Measurements from ENCODE around the gene CDH18.

GRCh38 chr5:19534751-19535150 lies 453.2 kb downstream of the CDH18 start:
- no peak for TF ChIP-seq CTCF (conservative IDR thresholded peaks at IDR 0.05 in 1 of 2, IDR thresholded peaks at IDR 0.05 in 1 of 2; ENCODE audit: low read depth in 1 of 2, low read length in 2 of 2)
- no peak for TF ChIP-seq EZH2 (IDR thresholded peaks at IDR 0.05; ENCODE audit: low read length, missing control alignments)

Measured in fibroblast of lung (primary cell).